OCI-LY1 (cell line): ENCODE results near the gene PI16.

Source experiments
- H2AFZ ChIP-seq: fragments of 200-600 bp; sonication (generic), shearing (Covaris generic); 2 replicates; pipeline ENCODE4 v1.6.0; 2014; ENCODE audit warnings: antibody characterized with exemption, mild to moderate bottlenecking, low read length
- H3F3A ChIP-seq: fragments of 200-600 bp; sonication (generic), shearing (Covaris generic); 2 replicates; pipeline ENCODE4 v1.6.0; 2014; ENCODE audit warnings: mild to moderate bottlenecking, antibody characterized with exemption, low read length, moderate library complexity; ENCODE audit not compliant: insufficient read depth
- H3K27ac ChIP-seq: fragments of 200-600 bp; sonication (generic); 2 replicates; pipeline ENCODE4 v1.5.1; 2014; ENCODE audit warnings: low read length, mixed run types, mild to moderate bottlenecking, low read depth; ENCODE audit not compliant: poor library complexity, severe bottlenecking
- H3K27me3 ChIP-seq: fragments of 200-600 bp; sonication (generic); 2 replicates; pipeline ENCODE4 v1.6.0; 2014; ENCODE audit warnings: antibody characterized with exemption, mild to moderate bottlenecking, low read length, moderate library complexity; ENCODE audit not compliant: insufficient read depth
- H3K36me3 ChIP-seq: fragments of 200-600 bp; sonication (generic); 2 replicates; pipeline ENCODE4 v1.6.1; 2014; ENCODE audit warnings: mild to moderate bottlenecking, antibody characterized with exemption, low read length, moderate library complexity, mixed read lengths; ENCODE audit not compliant: insufficient read depth
- H3K4me1 ChIP-seq: fragments of 200-600 bp; sonication (generic); 2 replicates; pipeline ENCODE4 v1.5.1; 2014; ENCODE audit warnings: mild to moderate bottlenecking, low read length, moderate library complexity; ENCODE audit not compliant: insufficient read depth, severe bottlenecking
- H3K4me2 ChIP-seq: fragments of 200-600 bp; sonication (generic), shearing (Covaris generic); 2 replicates; pipeline ENCODE4 v1.6.1; 2014; ENCODE audit warnings: low read length
- H3K4me3 ChIP-seq: fragments of 200-600 bp; sonication (generic); 2 replicates; pipeline ENCODE4 v1.5.1; 2014; ENCODE audit warnings: low read length, low read depth, mild to moderate bottlenecking, mixed read lengths; ENCODE audit not compliant: poor library complexity, severe bottlenecking
- H3K79me2 ChIP-seq: fragments of 200-600 bp; shearing (Covaris generic); 2 replicates; pipeline ENCODE4 v1.6.1; 2016; ENCODE audit warnings: mixed run types, low read length, mixed read lengths; ENCODE audit not compliant: insufficient read depth
- H3K9ac ChIP-seq: fragments of 200-600 bp; sonication (generic), shearing (Covaris generic); 2 replicates; pipeline ENCODE4 v1.6.1; 2014; ENCODE audit warnings: mild to moderate bottlenecking, low read length, mixed read lengths
- H3K9me2 ChIP-seq: fragments of 200-600 bp; sonication (generic), shearing (Covaris generic); 2 replicates; pipeline ENCODE4 v1.6.1; 2014; ENCODE audit warnings: low read depth, mild to moderate bottlenecking, low read length, mixed read lengths
- H3K9me3 ChIP-seq: fragments of 200-600 bp; shearing (Covaris generic); 2 replicates; pipeline ENCODE4 v1.6.1; 2014; ENCODE audit warnings: low read length, mixed read lengths
- H4K20me1 ChIP-seq: fragments of 200-600 bp; sonication (generic), shearing (Covaris generic); 2 replicates; pipeline ENCODE4 v1.6.0; 2016; ENCODE audit warnings: mild to moderate bottlenecking, low read length; ENCODE audit not compliant: insufficient read depth
- EZH2 ChIP-seq: fragments of 200-600 bp; sonication (generic), shearing (Covaris generic); IDR thresholded peaks from 2 replicates; pipeline ENCODE4 v1.8.0; 2017; ENCODE audit warnings: borderline replicate concordance, mixed run types, mild to moderate bottlenecking, antibody characterized with exemption, low read length, moderate library complexity, mixed read lengths
- TF ChIP-seq, protein P1 (sequence below): fragments of 200-600 bp; sonication (generic), shearing (Covaris generic); IDR thresholded peaks from 2 replicates; pipeline ENCODE4 v1.5.1; 2017; ENCODE audit warnings: mild to moderate bottlenecking, antibody characterized with exemption, low read length, moderate library complexity, mixed read lengths

PI16 gene

DNA sequence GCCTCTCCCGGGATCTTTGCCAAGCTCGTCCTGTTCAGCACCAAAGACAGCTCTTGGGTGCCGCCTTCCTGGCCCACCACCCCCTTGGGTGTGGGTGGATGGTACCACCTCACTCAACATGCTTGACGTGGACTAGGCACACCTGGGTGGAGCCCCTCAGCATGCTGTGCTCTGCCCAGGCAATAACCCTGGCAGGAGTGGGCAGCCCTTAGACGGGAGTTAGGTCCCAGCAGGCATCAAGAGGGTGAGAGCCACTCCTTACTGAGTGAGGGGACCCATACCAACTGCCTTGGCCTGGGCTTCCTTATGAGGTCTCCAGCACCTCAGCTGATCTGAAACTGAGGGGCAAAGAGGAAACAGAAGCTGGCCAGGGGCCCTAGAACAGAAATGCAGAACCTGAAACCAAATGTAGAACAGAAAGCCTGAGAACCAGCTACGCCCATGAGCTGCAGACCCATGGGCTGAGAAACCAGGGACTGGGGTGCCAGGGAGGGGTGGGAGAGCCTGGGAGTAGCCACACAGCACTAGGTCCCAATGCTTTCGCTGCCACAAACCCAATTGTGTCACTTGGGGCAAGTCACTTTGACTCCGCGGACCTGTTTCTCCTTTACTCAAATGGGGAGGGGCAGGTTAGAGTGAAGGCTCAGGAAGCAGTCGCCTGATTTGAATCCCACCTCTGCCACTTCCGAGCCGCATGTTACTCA, 53.0 kb downstream of the PI16 start:
- Histone ChIP-seq H3K79me2 (no peaks in the 10 kb centered on the region), H4K20me1 (no peaks in the 10 kb centered on the region), H3K9me3 (no peaks in the 10 kb centered on the region), H3K9ac (no peak overlapping the region), H3K27ac (peak overlapping the region; percentile 22), H3K4me3 (peak overlapping the region; percentile 68), H3K27me3 (no peaks in the 10 kb centered on the region), H3K9me2 (no peaks in the 10 kb centered on the region), H2AFZ (no peak overlapping the region), H3K4me2 (peak overlapping the region; percentile 85), H3K4me1 (peaks cover 40% of the 10 kb centered on the region), H3K36me3 (no peaks in the 10 kb centered on the region), H3F3A (no peaks in the 10 kb centered on the region)
- no peak for TF ChIP-seq EZH2
- TF ChIP-seq, protein P1, sequence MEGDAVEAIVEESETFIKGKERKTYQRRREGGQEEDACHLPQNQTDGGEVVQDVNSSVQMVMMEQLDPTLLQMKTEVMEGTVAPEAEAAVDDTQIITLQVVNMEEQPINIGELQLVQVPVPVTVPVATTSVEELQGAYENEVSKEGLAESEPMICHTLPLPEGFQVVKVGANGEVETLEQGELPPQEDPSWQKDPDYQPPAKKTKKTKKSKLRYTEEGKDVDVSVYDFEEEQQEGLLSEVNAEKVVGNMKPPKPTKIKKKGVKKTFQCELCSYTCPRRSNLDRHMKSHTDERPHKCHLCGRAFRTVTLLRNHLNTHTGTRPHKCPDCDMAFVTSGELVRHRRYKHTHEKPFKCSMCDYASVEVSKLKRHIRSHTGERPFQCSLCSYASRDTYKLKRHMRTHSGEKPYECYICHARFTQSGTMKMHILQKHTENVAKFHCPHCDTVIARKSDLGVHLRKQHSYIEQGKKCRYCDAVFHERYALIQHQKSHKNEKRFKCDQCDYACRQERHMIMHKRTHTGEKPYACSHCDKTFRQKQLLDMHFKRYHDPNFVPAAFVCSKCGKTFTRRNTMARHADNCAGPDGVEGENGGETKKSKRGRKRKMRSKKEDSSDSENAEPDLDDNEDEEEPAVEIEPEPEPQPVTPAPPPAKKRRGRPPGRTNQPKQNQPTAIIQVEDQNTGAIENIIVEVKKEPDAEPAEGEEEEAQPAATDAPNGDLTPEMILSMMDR = no peak

DNA sequence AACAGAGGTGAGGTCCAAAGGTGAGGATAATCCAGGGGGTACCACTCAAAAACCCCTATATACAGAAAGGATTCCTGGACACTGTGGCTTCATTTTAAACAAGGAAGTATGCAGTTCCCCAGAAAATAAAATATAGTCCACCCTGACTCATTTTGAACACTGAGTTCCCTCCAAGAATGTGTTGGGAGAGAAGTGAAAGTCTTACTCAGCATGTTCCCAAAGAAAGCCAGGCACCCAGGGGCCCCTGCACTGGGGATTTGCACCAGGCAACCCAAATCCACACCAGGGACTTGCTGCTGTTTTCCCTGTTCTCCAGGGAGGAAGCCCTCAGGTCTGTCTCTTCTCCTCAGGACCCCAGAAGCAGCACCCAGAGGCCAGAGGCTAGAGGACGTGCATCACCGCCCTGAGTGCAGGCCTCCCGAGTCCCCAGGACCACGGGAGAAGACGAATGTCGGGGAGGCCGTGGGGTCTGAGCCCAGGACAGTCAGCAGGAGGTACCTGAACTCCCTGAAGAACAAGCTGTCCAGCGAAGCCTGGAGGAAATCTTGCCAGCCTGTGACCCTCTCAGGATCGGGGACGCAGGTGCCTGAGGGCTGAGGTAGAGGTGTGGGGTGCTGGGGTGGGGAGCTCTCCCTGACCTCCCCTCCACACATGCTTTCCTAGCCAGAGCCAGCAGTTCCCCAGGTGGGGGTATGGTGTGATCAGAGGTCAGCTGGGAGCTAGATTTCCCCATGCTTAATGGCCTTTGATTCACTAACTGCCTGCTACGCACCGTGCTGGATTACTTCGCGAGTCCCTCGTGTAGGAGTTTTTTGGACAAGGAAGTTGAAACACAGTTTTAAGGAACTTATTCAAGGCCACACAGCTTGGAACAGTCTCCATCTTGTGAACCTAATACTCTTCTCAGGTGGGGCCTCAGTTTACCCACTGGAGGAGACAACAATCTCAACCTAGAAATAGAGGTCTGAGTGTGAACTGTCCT, 54.2 kb downstream of the PI16 start:
- Histone ChIP-seq H3K4me3 (no peak overlapping the region), H3K9me2 (no peaks in the 10 kb centered on the region), H3K27me3 (no peaks in the 10 kb centered on the region), H3K9me3 (no peaks in the 10 kb centered on the region), H3K36me3 (no peaks in the 10 kb centered on the region), H3K79me2 (no peaks in the 10 kb centered on the region), H3F3A (no peaks in the 10 kb centered on the region), H3K4me1 (peaks cover 40% of the 10 kb centered on the region), H3K4me2 (no peak overlapping the region), H4K20me1 (no peaks in the 10 kb centered on the region), H3K9ac (no peak overlapping the region), H2AFZ (no peak overlapping the region), H3K27ac (no peak overlapping the region)
- TF ChIP-seq EZH2 = no peak
- TF ChIP-seq, protein P1 = no peak

DNA sequence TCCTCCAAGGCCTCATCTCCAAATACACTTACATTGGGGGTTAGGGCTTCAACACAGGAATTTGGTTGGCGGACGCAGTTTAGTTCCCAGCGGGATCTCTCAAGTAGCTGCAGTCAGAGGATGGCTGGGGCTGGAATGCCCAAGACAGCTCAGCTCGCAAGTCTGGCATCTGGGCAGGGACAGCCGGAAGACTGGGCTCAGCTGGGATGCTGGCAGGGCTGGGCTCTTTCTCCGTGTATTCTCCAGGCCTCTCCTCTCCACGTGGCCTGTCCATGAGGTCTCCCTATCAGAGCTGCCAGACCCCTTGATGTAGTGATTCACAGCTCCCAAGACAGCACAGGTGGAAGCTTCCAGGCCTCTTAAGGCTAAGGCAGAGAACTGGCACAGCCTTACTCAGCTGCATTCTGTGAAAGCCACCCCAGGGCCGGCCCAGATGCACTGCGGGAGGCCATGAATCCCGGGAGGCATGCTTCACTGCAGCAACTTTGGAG, 55.9 kb downstream of the PI16 start:
- Histone ChIP-seq H3K9ac (no peak overlapping the region), H3K4me3 (no peak overlapping the region), H3K27me3 (no peaks in the 10 kb centered on the region)

More for the DNA sequence above, 55.9 kb downstream of the PI16 start:
- H3K4me1 ChIP-seq = peaks cover 26% of the 10 kb centered on the region
- TF ChIP-seq, protein P1 = no peak
- no peak for TF ChIP-seq EZH2
- no peaks in the 10 kb centered on the region for H3K36me3 ChIP-seq
- no peak overlapping the region for H3K27ac ChIP-seq
- no peak overlapping the region for H3K4me2 ChIP-seq
- H4K20me1 ChIP-seq = no peaks in the 10 kb centered on the region
- no peaks in the 10 kb centered on the region for H3K9me2 ChIP-seq
- no peak overlapping the region for H2AFZ ChIP-seq
- no peaks in the 10 kb centered on the region for H3F3A ChIP-seq
- no peaks in the 10 kb centered on the region for H3K9me3 ChIP-seq
- no peaks in the 10 kb centered on the region for H3K79me2 ChIP-seq
